RWPE2 (cell line): ENCODE data around the gene CDC42EP4.
"Not testable (repeated sequence)": the region's sequence is repeated elsewhere in the genome, so short reads cannot be mapped to it uniquely, and the experiment has no call there.

Source experiments
- ATAC-seq: fragments of 200-7000 bp; cut with Tn5 transposase; 3 replicates; pipeline ENCODE4 v1.9.1; 2021; ENCODE audit warnings: low read depth
- DNase-seq: peaks from one replicate; pipeline ENCODE4 v3.0.0-alpha.2; 2020; ENCODE audit warnings: low spot score
- H3K27ac ChIP-seq: fragments of 450-650 bp; 2 replicates; pipeline ENCODE4 v1.5.1; 2017; ENCODE audit warnings: mild to moderate bottlenecking; ENCODE audit not compliant: poor library complexity, severe bottlenecking
- H3K27me3 ChIP-seq: fragments of 250-450 bp; sonication (Bioruptor Pico); 2 replicates; pipeline ENCODE4 v1.5.1; 2021; ENCODE audit warnings: mild to moderate bottlenecking, moderate library complexity; ENCODE audit not compliant: insufficient read depth, poor library complexity, severe bottlenecking
- H3K36me3 ChIP-seq: fragments of 250-450 bp; sonication (Bioruptor Pico); 2 replicates; pipeline ENCODE4 v1.5.1; 2020; ENCODE audit warnings: low read depth, mild to moderate bottlenecking, moderate library complexity
- H3K4me1 ChIP-seq: fragments of 250-450 bp; sonication (Bioruptor Pico); 2 replicates; pipeline ENCODE4 v1.5.1; 2021; ENCODE audit warnings: mild to moderate bottlenecking, moderate library complexity; ENCODE audit not compliant: insufficient read depth, poor library complexity, severe bottlenecking
- H3K4me3 ChIP-seq: fragments of 250-450 bp; sonication (Bioruptor Pico); 2 replicates; pipeline ENCODE4 v1.5.1; 2021; ENCODE audit warnings: mild to moderate bottlenecking, moderate library complexity; ENCODE audit not compliant: severe bottlenecking
- H3K9me3 ChIP-seq: fragments of 250-450 bp; sonication (Bioruptor Pico); 2 replicates; pipeline ENCODE4 v1.5.1; 2021; ENCODE audit warnings: mild to moderate bottlenecking, moderate library complexity; ENCODE audit not compliant: severe bottlenecking
- TF ChIP-seq, protein P1 (sequence below): fragments of 450-650 bp; IDR thresholded peaks from one replicate; pipeline ENCODE4 v1.5.1; 2017; ENCODE audit warnings: mild to moderate bottlenecking, moderate library complexity; ENCODE audit not compliant: poor library complexity, severe bottlenecking

The CDC42EP4 gene

GRCh38 chr17:73268582-73269328, 43.0 kb downstream of the CDC42EP4 start:
- Histone ChIP-seq H3K36me3 (no peaks in the 10 kb centered on the region), H3K4me3 (no peak overlapping the region), H3K9me3 (no peaks in the 10 kb centered on the region), H3K27me3 (no peaks in the 10 kb centered on the region), H3K27ac (no peak overlapping the region), H3K4me1 (peaks cover 7% of the 10 kb centered on the region)
- TF ChIP-seq, protein P1, sequence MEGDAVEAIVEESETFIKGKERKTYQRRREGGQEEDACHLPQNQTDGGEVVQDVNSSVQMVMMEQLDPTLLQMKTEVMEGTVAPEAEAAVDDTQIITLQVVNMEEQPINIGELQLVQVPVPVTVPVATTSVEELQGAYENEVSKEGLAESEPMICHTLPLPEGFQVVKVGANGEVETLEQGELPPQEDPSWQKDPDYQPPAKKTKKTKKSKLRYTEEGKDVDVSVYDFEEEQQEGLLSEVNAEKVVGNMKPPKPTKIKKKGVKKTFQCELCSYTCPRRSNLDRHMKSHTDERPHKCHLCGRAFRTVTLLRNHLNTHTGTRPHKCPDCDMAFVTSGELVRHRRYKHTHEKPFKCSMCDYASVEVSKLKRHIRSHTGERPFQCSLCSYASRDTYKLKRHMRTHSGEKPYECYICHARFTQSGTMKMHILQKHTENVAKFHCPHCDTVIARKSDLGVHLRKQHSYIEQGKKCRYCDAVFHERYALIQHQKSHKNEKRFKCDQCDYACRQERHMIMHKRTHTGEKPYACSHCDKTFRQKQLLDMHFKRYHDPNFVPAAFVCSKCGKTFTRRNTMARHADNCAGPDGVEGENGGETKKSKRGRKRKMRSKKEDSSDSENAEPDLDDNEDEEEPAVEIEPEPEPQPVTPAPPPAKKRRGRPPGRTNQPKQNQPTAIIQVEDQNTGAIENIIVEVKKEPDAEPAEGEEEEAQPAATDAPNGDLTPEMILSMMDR: no peak
- no peak for ATAC-seq
- DNase-seq: no peak

DNA sequence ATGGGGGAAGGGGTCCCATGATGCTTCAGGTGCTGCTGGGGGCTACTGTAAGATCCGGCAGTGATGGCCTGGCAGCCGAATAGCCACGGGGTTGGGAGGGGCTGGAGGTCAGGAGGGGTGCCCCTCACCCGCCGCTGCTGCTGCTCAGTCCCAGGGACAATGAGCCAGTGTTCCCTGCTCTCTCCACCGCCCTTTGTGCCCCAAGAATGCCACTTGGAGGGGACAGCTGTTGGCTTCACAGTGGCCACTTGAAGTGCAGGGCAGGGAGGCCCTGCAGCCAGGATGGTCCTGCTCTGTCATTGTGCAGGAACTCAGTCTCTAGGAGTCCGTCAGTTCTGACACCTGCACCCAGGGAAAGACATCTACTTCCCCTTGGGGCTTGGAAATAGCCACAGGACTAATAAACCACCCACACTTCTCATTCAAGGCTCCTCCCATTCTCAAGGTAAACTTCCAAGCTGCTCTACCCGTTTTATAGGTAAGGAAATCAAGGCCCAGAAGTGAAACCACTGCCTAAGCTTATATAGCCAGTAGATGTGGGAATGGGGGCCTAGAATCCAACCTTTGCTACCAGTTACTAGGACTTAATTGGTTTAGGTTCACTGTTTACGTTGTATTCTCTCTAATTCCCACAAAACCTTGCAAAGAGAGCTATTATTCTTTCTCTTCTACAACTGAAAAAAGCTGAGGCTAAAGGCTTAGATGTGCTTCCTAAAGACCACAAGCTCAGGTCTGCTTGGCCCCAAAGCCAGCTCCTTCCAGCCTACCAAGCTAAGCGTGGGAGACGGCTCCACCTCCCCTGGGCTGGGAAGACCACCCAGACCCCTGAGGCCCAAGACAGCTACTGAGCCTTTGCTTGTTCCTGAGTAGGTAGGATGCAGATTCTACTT, 43.9 kb downstream of the CDC42EP4 start:
- Histone ChIP-seq H3K9me3 (no peaks in the 10 kb centered on the region), H3K4me1 (peaks cover 7% of the 10 kb centered on the region), H3K4me3 (no peak overlapping the region), H3K27me3 (no peaks in the 10 kb centered on the region), H3K27ac (no peak overlapping the region), H3K36me3 (no peaks in the 10 kb centered on the region)
- TF ChIP-seq, protein P1: no peak
- DNase-seq: no peak
- no peak; the same call in 2 of the 3 replicates for ATAC-seq

DNA sequence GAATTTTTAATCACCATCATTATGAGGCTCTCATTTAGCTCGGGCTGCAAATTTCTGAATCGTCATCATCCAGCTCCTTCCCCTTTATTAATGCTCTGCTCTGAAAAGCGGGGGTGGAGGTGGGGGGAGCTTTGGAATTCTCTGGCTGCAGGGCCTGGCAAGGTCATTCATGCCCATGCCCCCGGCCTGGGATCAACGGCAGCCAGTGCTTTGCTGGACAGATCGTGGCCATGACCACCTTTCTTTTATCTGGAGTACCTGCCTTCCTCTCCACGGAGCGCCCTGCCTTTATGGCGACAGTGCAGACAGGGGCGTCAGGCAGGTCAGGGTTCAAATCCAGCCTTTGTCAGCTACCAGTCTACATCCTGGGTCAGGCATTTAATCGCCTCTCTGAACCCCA, 45.0 kb downstream of the CDC42EP4 start:
- DNase-seq (no peak), ATAC-seq (no peak)
- Histone ChIP-seq H3K27me3 (no peaks in the 10 kb centered on the region), H3K36me3 (no peaks in the 10 kb centered on the region), H3K9me3 (no peaks in the 10 kb centered on the region), H3K27ac (no peak overlapping the region), H3K4me3 (no peak overlapping the region), H3K4me1 (peaks cover 7% of the 10 kb centered on the region)
- TF ChIP-seq, protein P1: no peak

DNA sequence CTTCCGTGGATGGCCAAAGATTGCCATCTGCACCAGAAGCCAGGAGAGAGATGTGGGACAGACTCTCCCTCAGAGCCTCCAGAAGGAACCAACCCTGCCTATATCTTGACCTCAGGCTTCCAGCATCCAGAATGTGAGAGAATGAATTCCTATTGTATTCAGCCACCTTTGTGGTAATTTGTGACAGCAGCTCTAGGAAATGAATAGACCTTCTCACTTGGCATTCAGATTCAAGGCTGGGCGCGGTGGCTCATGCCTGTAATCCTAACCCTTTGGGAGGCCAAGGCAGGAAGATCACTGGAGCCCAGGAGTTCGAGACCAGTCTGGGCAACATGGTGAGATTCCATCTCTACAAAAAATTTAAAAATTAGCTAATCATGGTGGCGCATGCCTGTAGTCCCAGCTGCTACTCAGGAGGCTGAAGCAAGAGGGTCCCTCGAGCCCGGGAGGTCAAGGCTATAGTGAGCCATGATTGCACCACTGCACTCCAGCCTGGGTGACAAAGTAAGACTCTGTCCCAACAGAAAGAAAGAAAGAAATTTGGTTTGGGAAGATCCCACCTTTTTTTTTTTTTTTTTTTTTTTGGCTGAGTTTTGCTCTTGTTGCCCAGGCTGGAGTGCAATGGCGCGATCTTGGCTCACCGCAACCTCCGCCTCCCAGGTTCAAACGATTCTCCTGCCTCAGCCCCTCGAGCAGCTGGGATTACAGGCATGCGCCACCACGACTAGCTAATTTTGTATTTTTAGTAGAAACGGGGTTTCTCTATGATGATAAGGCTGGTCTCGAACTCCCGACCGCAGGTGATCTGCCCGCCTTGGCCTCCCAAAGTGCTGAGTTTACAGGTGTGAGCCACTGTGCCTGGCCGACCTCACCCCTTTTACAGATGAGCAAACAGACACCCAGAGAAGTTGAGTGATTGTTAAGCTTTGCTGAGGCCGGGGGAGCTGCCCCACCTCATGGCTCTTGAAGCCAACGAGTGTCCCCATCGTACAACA, 45.9 kb downstream of the CDC42EP4 start:
- no peak for ATAC-seq

DNA sequence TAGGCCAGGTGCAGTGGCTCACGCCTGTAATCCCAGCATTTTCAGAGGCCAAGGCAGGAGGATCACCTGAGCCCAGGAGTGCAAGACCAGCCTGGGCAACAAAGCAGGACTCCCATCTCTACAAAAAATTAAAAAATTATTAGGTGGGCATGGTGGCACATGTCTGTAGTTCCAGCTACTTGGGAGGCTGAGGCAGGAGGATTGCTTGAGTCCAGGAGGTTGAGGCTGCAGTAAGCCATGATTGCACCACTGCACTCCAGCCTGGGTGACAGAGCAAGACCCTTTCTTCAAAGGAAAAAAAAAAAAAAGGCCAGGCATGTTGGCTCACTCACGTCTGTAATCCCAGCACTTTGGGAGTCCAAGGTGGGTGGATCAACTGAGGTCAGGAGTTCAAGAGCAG, 47.4 kb downstream of the CDC42EP4 start:
- not testable (repeated sequence) for H3K27me3 ChIP-seq, H3K4me1 ChIP-seq, ATAC-seq, DNase-seq, H3K36me3 ChIP-seq, H3K4me3 ChIP-seq, H3K27ac ChIP-seq, H3K9me3 ChIP-seq

More for the DNA sequence above, 45.9 kb downstream of the CDC42EP4 start:
- Histone ChIP-seq H3K4me3 (no peak overlapping the region), H3K9me3 (no peaks in the 10 kb centered on the region), H3K36me3 (no peaks in the 10 kb centered on the region), H3K4me1 (peaks cover 3% of the 10 kb centered on the region), H3K27me3 (no peaks in the 10 kb centered on the region), H3K27ac (no peak overlapping the region)
- DNase-seq: no peak
- TF ChIP-seq, protein P1: no peak
